Activated gamma-delta T cell treated with Interleukin-2 at 50 U/mL for 16 hours (primary cell): ENCODE measurements around the gene REN.
A peak's percentile ranks its signal among the peaks of the same experiment; 100 is the strongest.

Experiments
- DNase-seq: peaks from one replicate; pipeline ENCODE4 v3.0.0-alpha.2; 2020

The REN gene

GRCh38 chr1:204130981-204131892 lies 34.9 kb downstream of the REN start:
- DNase-seq = no peak

GRCh38 chr1:204130178-204130577 lies 36.0 kb downstream of the REN start:
- DNase-seq = no peak

- DNase-seq = peak; percentile 55
Measured at GRCh38 chr1:204128964-204129896, 36.9 kb downstream of the REN start.

- DNase-seq = no peak
Measured at GRCh38 chr1:204128464-204128963, 37.6 kb downstream of the REN start.

- no peak for DNase-seq
Measured at GRCh38 chr1:204127597-204128242, 38.4 kb downstream of the REN start.

- no peak for DNase-seq
Measured at GRCh38 chr1:204126956-204127355, 39.2 kb downstream of the REN start.

GRCh38 chr1:204126386-204126785 lies 39.8 kb downstream of the REN start:
- no peak for DNase-seq

- DNase-seq = no peak
Measured at GRCh38 chr1:204125759-204126351, 40.3 kb downstream of the REN start.

- DNase-seq = no peak
Measured at GRCh38 chr1:204124639-204125038, 41.5 kb downstream of the REN start.

- no peak for DNase-seq
Measured at GRCh38 chr1:204123376-204123775, 42.8 kb downstream of the REN start.

GRCh38 chr1:204121840-204122555 lies 44.1 kb downstream of the REN start:
- DNase-seq = no peak

GRCh38 chr1:204116539-204116938 lies 49.6 kb downstream of the REN start:
- DNase-seq = no peak

- DNase-seq = no peak
Measured at GRCh38 chr1:204115116-204115515, 51.0 kb downstream of the REN start.

- no peak for DNase-seq
Measured at GRCh38 chr1:204114606-204115005, 51.5 kb downstream of the REN start.

GRCh38 chr1:204113896-204114295 lies 52.2 kb downstream of the REN start:
- no peak for DNase-seq

- no peak for DNase-seq
Measured at GRCh38 chr1:204112876-204113730, 53.0 kb downstream of the REN start.

GRCh38 chr1:204110894-204111633 lies 55.1 kb downstream of the REN start:
- DNase-seq = no peak

GRCh38 chr1:204108312-204109141 lies 57.6 kb downstream of the REN start:
- DNase-seq = no peak

GRCh38 chr1:204107892-204108291 lies 58.2 kb downstream of the REN start:
- no peak for DNase-seq
